IPS DF 6.9 (cell line): ENCODE measurements around the gene FURIN.
"Not testable (repeated sequence)": the region's sequence is repeated elsewhere in the genome, so short reads cannot be mapped to it uniquely, and the experiment has no call there.

Source experiments
- DNase-seq: peaks from one replicate; pipeline ENCODE4 v3.0.0-alpha.2; 2013; ENCODE audit warnings: low read depth, low spot score
- H3K27ac ChIP-seq: one replicate; pipeline ENCODE4 v1.5.1; 2013; ENCODE audit warnings: low read length, control low read depth
- H3K27me3 ChIP-seq: 2 replicates; pipeline ENCODE4 v1.6.1; 2013; ENCODE audit warnings: mild to moderate bottlenecking, low read length; ENCODE audit not compliant: control insufficient read depth, insufficient read depth
- H3K36me3 ChIP-seq: 2 replicates; pipeline ENCODE4 v1.6.1; 2013; ENCODE audit warnings: low read length; ENCODE audit not compliant: control insufficient read depth, insufficient read depth
- H3K4me1 ChIP-seq: 2 replicates; pipeline ENCODE4 v1.6.1; 2013; ENCODE audit warnings: low read length; ENCODE audit not compliant: control insufficient read depth, insufficient read depth
- H3K4me3 ChIP-seq: 2 replicates; pipeline ENCODE4 v1.5.1; 2013; ENCODE audit warnings: mild to moderate bottlenecking, low read length
- H3K9me3 ChIP-seq: 2 replicates; pipeline ENCODE4 v1.6.1; 2013; ENCODE audit warnings: low read length, inconsistent platforms; ENCODE audit not compliant: control insufficient read depth, insufficient read depth
- WGBS: extraction: QIAGEN DNeasy Blood & Tissue Kit; methylation state at CpG from one replicate; pipeline ENCODE4 v1.1.7; 2013; ENCODE audit warnings: mixed read lengths, missing lambda C conversion rate; ENCODE audit not compliant: insufficient read length, insufficient coverage; 5-methylcytosine and 5-hydroxymethylcytosine counted together

FURIN gene

DNA sequence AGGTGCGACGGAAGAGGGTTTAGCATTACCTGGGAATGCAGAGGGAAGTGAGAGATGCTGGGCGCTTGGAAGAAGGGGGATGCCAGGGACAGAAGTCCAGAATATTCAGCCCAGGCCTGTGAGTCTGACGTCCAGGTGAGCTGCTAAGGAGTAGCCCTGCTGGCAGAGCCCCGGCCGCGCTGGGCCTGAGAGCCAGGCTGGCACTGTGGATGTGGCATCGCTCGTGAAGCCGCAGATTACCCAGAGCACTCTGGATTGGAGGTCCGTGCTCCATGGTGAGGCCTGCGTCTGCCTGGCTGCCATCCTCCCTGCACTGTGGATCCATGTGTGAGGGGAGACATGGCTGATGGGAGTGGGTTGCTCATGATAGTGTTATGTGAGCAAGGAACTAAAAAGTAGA, 49.2 kb downstream of the FURIN start:
- Histone ChIP-seq H3K27ac (no peak overlapping the region), H3K4me1 (no peaks in the 10 kb centered on the region), H3K27me3 (no peaks in the 10 kb centered on the region), H3K9me3 (no peaks in the 10 kb centered on the region), H3K36me3 (no peaks in the 10 kb centered on the region), H3K4me3 (no peak overlapping the region)
- no CpG with 5 or more reads among the region's 12 CpGs for WGBS
- DNase-seq: no peak

DNA sequence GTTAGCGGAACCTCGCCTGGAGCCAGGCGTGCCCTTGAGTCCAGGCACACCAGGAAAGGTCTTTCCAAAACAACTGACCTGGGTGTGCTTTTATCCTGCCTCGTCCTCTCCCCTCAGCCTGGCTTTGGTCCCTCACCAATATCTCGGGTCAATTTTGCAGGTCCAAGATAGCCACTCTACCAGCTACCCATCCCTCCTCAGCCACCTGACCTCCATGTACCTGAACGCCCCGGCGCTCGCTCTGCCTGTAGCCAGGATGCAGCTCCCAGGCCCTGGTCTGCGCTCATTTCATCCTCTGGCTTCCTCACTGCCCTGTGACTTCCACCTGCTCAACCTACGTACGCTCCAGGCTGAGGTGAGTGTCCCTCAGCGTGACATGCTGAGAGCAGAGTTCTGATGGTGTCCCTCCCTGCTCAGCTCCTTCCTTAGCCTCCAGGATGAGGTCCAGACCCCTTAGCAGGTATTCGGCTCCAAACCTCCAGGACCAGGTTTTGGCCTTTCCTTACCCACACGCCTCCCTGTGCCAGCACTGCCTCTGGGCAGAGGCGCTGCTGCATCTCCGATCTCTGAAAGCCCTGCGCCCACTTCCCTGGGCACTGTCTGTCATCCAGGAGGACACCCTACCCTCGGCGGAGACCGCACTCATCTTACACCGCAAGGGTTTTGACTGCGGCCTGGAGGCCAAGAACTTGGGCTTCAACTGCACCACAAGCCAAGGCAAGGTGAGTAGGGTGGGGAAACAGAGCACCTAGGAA, 49.8 kb downstream of the FURIN start:
- WGBS: no CpG with 5 or more reads among the region's 23 CpGs
- Histone ChIP-seq H3K9me3 (no peaks in the 10 kb centered on the region), H3K36me3 (no peaks in the 10 kb centered on the region), H3K4me3 (no peak overlapping the region), H3K27me3 (no peaks in the 10 kb centered on the region), H3K27ac (no peak overlapping the region), H3K4me1 (no peaks in the 10 kb centered on the region)
- no peak for DNase-seq

DNA sequence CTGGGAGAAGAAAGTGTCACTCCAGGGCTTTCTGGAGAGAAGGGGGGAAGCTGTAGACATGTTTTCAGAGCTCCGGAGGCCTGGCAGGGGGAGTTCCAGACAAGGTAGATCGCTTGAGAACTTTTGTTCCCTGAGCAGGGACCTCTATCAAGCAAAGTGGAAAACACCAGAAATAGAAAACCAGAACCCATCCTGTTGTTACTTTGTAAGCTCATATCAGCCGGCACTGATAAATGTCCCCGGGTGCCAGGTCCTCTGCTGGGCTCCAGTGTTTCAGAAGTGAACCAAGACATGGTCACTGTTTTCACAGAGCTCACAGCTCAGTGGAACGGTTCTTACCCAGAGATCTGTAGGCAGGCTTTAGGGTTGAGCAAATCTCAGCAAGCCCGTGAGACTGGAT, 50.4 kb downstream of the FURIN start:
- Histone ChIP-seq H3K36me3 (no peaks in the 10 kb centered on the region), H3K9me3 (no peaks in the 10 kb centered on the region), H3K27ac (no peak overlapping the region), H3K27me3 (no peaks in the 10 kb centered on the region), H3K4me3 (no peak overlapping the region), H3K4me1 (no peaks in the 10 kb centered on the region)
- no CpG with 5 or more reads among the region's 6 CpGs for WGBS
- DNase-seq: no peak

DNA sequence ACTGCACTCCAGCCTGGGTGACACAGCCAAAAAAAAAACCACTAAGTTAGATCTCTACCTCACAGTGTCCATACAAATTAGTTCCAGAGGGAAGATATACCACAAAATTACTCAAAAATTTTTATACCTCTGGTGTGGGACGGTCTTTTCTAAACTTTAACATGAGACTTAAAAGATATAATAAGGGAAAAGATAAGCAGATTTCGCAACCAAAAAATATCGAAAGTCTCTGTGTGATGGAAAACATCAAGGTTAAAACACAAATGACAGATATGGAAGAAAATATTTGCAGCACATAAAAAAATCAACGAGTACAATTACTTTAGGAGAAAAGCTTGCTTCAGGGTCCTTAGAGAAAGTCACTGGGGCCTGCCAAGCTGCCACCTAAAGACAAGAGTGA, 53.5 kb downstream of the FURIN start:
- no peaks in the 10 kb centered on the region for H3K4me1 ChIP-seq
- DNase-seq: no peak
- no CpG with 5 or more reads among the region's 4 CpGs for WGBS

DNA sequence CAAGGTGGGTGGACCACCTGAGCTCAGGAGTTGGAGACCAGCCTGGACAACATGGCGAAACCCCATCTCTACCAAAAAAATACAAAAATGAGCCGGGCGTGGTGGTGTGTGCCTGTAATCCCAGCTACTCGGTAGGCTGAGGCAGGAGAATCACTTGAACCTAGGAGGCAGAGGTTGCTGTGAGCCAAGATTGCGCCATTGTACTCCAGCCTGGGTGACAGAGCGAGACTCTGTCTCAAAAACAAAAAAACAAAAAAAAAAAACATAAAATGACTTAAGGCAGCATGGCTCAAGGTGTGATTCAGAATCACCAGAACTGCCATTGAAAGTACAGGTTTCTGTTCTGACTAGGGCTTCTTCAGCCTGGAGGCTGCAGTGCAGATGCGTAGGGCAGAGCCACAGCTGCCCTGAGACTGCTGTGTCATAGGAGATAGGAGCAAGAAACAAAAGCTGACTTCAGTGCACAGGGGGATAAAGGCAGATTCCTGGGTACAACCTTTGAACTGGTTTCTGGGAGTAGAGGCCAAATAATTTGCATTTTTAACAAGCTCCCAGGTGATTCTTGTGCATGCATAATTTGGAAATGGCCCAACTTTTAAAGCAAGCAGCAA, 54.4 kb downstream of the FURIN start:
- WGBS: no CpG with 5 or more reads among the region's 7 CpGs

More for the DNA sequence above, 53.5 kb downstream of the FURIN start:
- Histone ChIP-seq H3K36me3 (no peaks in the 10 kb centered on the region), H3K27me3 (no peaks in the 10 kb centered on the region), H3K9me3 (no peaks in the 10 kb centered on the region), H3K4me3 (no peak overlapping the region), H3K27ac (no peak overlapping the region)

DNA sequence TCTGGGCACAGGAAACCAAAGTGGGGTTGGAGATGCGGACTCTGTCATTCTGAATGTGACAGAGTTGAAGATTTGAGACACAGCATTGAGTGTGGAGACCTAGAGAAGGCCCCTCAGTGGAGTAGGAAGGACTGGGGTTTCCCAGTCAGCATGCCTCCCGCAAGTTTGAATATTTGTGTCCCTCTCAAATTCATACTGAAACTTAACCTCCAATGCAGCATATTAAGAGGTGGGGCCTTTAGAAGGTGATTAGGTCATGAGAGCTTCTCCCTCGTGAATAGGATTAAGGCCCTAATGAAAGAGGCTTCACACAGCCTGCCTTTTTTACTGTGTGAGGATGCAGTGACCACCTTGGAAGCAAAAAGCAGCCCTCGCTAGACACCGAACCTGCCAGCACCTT, 56.0 kb downstream of the FURIN start:
- no CpG with 5 or more reads among the region's 5 CpGs for WGBS

More for the DNA sequence above, 54.4 kb downstream of the FURIN start:
- not testable (repeated sequence) for H3K27me3 ChIP-seq, H3K4me3 ChIP-seq, H3K27ac ChIP-seq, H3K36me3 ChIP-seq, H3K9me3 ChIP-seq, H3K4me1 ChIP-seq, DNase-seq

DNA sequence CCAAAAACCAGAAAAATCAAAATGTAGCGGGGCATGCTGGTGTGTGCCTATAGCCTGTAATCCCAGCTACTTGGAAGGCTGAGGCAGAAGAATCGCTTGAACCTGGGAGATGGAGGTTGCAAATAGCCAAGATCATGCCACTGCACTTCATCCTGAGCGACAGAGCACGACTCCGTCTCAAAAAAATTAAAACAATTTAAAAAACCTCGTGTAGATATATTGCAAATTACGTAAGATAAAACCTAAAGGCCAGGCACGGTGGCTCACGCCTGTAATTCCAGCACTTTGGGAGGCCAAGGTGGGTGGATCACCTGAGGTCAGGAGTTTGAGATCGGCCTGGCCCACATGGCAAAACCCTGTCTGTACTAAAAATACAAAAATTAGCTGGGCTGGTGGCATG, 58.4 kb downstream of the FURIN start:
- not testable (repeated sequence) for H3K27me3 ChIP-seq, H3K36me3 ChIP-seq, DNase-seq, H3K4me1 ChIP-seq, H3K4me3 ChIP-seq, H3K9me3 ChIP-seq, H3K27ac ChIP-seq
- no CpG with 5 or more reads among the region's 10 CpGs for WGBS

More for the DNA sequence above, 56.0 kb downstream of the FURIN start:
- H3K27me3 ChIP-seq: no peaks in the 10 kb centered on the region
- H3K4me1 ChIP-seq: no peaks in the 10 kb centered on the region
- H3K27ac ChIP-seq: no peak overlapping the region
- no peak for DNase-seq
- no peaks in the 10 kb centered on the region for H3K36me3 ChIP-seq
- no peaks in the 10 kb centered on the region for H3K9me3 ChIP-seq
- H3K4me3 ChIP-seq: no peak overlapping the region

DNA sequence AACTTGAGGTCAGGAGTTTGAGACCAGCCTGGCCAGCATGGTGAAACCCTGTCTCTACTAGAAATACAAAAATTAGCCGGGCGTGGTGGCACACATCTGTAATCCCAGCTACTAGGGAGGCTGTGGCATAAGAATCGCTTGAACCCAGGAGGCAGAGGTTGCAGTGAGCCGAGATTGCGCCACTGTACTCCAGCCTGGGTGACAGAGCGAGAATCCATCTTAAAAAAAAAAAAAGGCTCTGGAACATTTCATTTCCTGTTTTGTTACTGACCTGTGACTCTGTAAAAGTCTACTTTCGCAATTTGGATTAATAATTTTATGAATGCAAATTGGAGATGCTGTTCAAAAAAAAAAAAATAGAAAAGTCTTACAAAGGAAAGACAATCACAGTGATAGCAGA, 59.7 kb downstream of the FURIN start:
- H3K4me1 ChIP-seq, H3K9me3 ChIP-seq, DNase-seq: not testable (repeated sequence)

DNA sequence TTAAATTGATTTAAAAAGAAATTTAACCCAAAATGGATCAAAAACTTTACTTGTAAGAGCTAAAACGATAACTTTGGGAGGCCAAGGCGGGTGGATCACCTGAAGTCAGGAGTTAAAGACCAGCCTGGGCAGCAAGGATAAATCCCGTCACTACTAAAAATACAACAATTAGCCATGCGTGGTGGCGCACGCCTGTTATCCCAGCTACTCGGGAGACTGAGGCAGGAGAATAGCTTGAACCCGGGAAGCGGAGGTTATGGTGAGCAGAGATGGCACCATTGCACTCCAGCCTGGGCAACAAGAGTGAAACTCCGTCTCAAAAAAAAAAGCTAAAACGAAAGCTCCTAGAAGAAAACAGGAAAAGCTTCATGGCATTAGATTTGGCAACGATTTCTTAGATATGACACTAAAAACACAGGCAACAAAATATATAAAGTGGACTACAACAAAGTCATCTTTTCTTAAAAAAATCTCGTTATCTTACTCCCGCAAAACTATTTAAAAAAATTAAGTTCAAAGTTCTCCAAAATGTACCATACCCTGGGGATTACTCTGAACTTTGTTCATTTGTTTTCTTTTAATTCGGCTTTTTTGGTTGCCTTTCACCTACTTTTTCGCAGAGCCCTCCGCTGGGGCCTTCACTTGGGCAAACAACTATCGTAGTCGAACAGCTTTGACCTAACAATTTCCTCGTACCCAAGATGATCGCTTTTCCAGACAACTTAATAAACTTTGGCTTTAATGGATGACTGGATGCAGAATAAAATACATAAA, 61.0 kb downstream of the FURIN start:
- WGBS: 100% methylated on average over 2 of the region's 21 CpGs
- H3K36me3 ChIP-seq: no peaks in the 10 kb centered on the region
- DNase-seq: no peak
- no peak overlapping the region for H3K27ac ChIP-seq
- H3K4me3 ChIP-seq: no peak overlapping the region
- H3K4me1 ChIP-seq: no peaks in the 10 kb centered on the region
- no peaks in the 10 kb centered on the region for H3K27me3 ChIP-seq
- H3K9me3 ChIP-seq: no peaks in the 10 kb centered on the region

More for the DNA sequence above, 59.7 kb downstream of the FURIN start:
- not testable (repeated sequence) for H3K27me3 ChIP-seq, H3K4me3 ChIP-seq, H3K36me3 ChIP-seq, H3K27ac ChIP-seq
- no CpG with 5 or more reads among the region's 7 CpGs for WGBS

DNA sequence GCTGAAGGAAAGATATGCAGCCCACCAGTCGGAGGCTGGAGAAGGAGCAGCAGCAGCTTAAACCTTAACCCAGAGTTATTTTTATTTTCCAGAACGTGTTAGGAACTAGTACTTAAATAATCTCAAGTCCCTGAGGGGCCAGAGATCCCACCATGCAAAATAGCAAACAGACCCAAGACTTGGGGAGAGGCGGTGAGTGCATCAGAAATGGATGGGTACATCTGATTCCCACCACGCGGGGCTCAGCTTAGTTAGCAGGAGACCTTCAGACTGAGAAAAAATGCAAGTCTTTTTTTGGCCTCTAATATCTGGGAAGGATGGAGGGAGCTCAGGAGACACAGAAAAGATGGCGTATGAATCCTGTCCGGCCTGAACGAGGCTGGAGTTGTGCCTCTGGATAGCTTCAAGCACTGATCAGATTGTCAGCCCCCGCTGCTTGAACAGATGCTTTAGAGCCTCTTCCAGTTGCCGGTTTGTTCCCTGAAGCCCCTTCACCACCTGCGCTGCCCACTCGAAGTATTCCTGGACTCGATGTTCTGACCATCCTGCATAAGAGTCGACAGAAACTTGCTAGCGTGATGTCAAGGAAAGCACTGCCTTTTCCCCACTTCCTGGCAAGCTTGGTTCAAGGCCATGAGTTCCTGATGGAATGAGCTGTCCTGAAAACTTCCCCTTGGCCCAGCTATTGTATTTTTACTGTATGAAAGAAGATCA, 62.6 kb downstream of the FURIN start:
- no peak overlapping the region for H3K27ac ChIP-seq
- no peak for DNase-seq

More for the DNA sequence above, 62.6 kb downstream of the FURIN start:
- Histone ChIP-seq H3K9me3 (no peaks in the 10 kb centered on the region), H3K36me3 (no peaks in the 10 kb centered on the region), H3K4me1 (peaks cover 1% of the 10 kb centered on the region; the same call in 1 of the 2 replicates), H3K27me3 (no peaks in the 10 kb centered on the region), H3K4me3 (no peak overlapping the region)
- no CpG with 5 or more reads among the region's 15 CpGs for WGBS
